ENCODE measurements around the gene ELK4. TPM values are rescaled to one million over a fixed set of nuclear protein-coding genes. Genes with fewer than 3 reads are reported as not detected.

Gene ELK4
- total and polyA plus RNA-seq, 2 of the 13 experiments (the other 11 are each of a cell fraction or from before 2014, with no cell fraction given) = 8.3 to 13.1 TPM

- H3K36me3 ChIP-seq (replicated peaks in 1 of 2; ENCODE audit: control insufficient read depth in 1 of 2, insufficient read depth in 2 of 2, low read length in 2 of 2) = peaks cover 16 to 56% of the 10 kb centered on the region in 2 experiments
- WGBS (ENCODE audit: low lambda C conversion rate) = 88% methylated on average over 1 of the region's 1 CpG
- peak overlapping the region; percentile 24; the same call in 1 of the 2 replicates for H3K4me2 ChIP-seq (ENCODE audit: low read depth, low read length)
- ChIA-PET CTCF (ENCODE audit: low intra/inter-chr PET ratio, low total read pairs) (no interaction called here), POLR2A (no interaction called here)
- no peaks in the 10 kb centered on the region for H4K20me1 ChIP-seq (ENCODE audit: insufficient read depth, low read length)
- peak overlapping the region; percentile 64 for H3K27ac ChIP-seq (ENCODE audit: extremely low read length, insufficient read depth, low read length)
- BruUV-seq (replicated peaks) = no TSS peak
- H3K4me1 ChIP-seq (ENCODE audit: insufficient read depth, low read length) = peaks cover 41% of the 10 kb centered on the region
- H3K4me3 ChIP-seq (replicated peaks in 1 of 3; ENCODE audit: insufficient read depth in 1 of 3, low read depth in 2 of 3, low read length in 3 of 3) = no peak overlapping the region
- H3K27me3 ChIP-seq (ENCODE audit: control insufficient read depth in 1 of 2, insufficient read depth in 2 of 2, low read length in 2 of 2) = no peaks in the 10 kb centered on the region
- ATAC-seq (peak; percentile 63), FAIRE-seq (no peak), DNase-seq (ENCODE audit: low spot score) (peak; percentile 59)
- no peak overlapping the region for H3K9ac ChIP-seq (ENCODE audit: insufficient read depth, low read depth, low read length)
- intact Hi-C loops (cut with micrococcal nuclease; ENCODE audit: unreplicated experiment) (no loop called here), in situ Hi-C loops (cut with HindIII; ENCODE audit: extremely low pct_ligation_motif_present, low pct_unique_long_range_greater_than_20kb) (no loop called here)
- no peaks in the 10 kb centered on the region for H3K9me3 ChIP-seq (ENCODE audit: low read length)
- H2AFZ ChIP-seq (ENCODE audit: low read length) = no peak overlapping the region
- peaks cover 2% of the 10 kb centered on the region for H3K79me2 ChIP-seq (ENCODE audit: insufficient read depth, low read length)
- TF ChIP-seq RBM39 (IDR thresholded peaks at IDR 0.05; ENCODE audit: low read depth, low read length, poor library complexity, severe bottlenecking) = no peak
- no peak for TF ChIP-seq TIGD3 (CRISPR knock-in tag; IDR thresholded peaks at IDR 0.05; ENCODE audit: borderline replicate concordance)
- TF ChIP-seq MED8 (CRISPR knock-in tag; IDR thresholded peaks at IDR 0.05; ENCODE audit: insufficient replicate concordance) = no peak
- no peak for TF ChIP-seq ZNF724P (CRISPR knock-in tag; IDR thresholded peaks at IDR 0.05; ENCODE audit: borderline replicate concordance)
- no peak for TF ChIP-seq STAT6 (CRISPR knock-in tag; IDR thresholded peaks at IDR 0.05; ENCODE audit: borderline replicate concordance)
- no peak for TF ChIP-seq ZNF589 (CRISPR knock-in tag; conservative IDR thresholded peaks at IDR 0.05)
- TF ChIP-seq EED (CRISPR knock-in tag; IDR thresholded peaks at IDR 0.05) = no peak
- TF ChIP-seq ZNF441 (CRISPR knock-in tag; IDR thresholded peaks at IDR 0.05; ENCODE audit: borderline replicate concordance) = no peak
- TF ChIP-seq SUZ12 (IDR thresholded peaks at IDR 0.05; ENCODE audit: low read depth, low read length) = no peak
- TF ChIP-seq FOXM1 (CRISPR knock-in tag; IDR thresholded peaks at IDR 0.05) = no peak
- TF ChIP-seq TBP (CRISPR knock-in tag; IDR thresholded peaks at IDR 0.05) = no peak
- no peak for TF ChIP-seq ESRRA (CRISPR knock-in tag; IDR thresholded peaks at IDR 0.05; ENCODE audit: low read depth)
- TF ChIP-seq SKI (IDR thresholded peaks at IDR 0.05; ENCODE audit: partially characterized antibody) = no peak
- TF ChIP-seq MTA1 (CRISPR knock-in tag; IDR thresholded peaks at IDR 0.05; ENCODE audit: borderline replicate concordance) = no peak
- no peak for TF ChIP-seq HMGXB3 (CRISPR knock-in tag; IDR thresholded peaks at IDR 0.05; ENCODE audit: borderline replicate concordance)
- TF ChIP-seq PHF8 (CRISPR knock-in tag; IDR thresholded peaks at IDR 0.05) = no peak
Measured at GRCh38 chr1:205616563-205617293, 15.1 kb downstream of the ELK4 start.
